GM19351 (cell line): ENCODE measurements around the gene LIMK1.

Experiments
- ATAC-seq: cut with Tn5 transposase; IDR thresholded peaks from one replicate; pipeline ENCODE4 v1.9.1; 2021; ENCODE audit warnings: mild to moderate bottlenecking, moderate library complexity; ENCODE audit not compliant: unreplicated experiment

The LIMK1 gene

DNA sequence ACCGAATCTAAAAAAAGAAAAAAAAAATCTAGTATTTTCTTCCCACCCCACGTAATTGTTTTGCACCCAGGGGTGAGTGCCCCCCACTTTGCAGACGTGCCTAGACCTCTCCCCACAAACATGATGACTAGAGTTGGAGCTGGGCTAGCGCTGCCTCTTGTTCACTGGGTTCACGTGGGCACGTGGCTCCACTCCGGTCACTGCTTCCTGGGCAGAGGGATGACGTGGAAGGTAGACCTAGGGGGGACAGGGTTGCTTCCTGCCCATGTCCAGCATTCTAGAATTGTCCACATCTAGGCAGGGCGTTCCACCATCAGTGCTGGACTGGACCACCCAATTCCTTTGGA lies 861 bp upstream of the LIMK1 start:
- no peak for ATAC-seq

GRCh38 chr7:74083928-74084721 lies 521 bp downstream of the LIMK1 start:
- ATAC-seq: peak; percentile 51

- ATAC-seq: no peak
Measured at GRCh38 chr7:74084722-74085578, 1.3 kb downstream of the LIMK1 start.

DNA sequence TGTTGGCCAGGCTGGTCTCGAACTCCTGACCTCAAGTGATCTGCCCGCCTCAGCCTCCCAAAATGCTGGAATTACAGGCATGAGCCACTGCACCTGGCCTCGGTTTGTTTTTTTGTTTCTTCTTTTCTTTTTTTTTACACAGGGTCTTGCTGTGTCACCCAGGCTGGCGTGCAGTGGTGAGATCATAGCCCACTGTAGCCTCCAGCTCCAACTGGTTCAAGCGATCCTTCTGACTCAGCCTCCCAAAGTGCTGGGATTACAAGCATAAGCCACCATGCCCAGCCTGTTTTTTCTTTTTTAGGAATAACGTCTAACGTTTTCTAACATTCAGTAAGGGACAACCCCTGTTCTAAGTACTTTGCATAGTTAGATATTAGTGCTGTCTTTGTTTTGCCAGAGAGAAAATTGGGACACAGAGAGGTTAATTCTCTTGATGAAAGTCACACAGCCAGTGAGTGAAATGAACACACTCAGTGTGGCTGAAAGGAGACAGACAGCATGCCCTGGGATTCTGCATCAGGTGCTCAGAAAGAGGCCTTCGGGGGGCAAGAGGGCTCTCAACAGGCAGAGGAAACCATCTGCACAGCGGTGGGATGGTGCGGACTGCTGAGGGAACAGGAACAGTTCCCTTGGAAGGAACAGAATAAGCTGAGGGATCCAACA lies 4.3 kb downstream of the LIMK1 start:
- ATAC-seq: no peak

GRCh38 chr7:74092321-74092963 lies 8.8 kb downstream of the LIMK1 start:
- peak; percentile 19 for ATAC-seq

DNA sequence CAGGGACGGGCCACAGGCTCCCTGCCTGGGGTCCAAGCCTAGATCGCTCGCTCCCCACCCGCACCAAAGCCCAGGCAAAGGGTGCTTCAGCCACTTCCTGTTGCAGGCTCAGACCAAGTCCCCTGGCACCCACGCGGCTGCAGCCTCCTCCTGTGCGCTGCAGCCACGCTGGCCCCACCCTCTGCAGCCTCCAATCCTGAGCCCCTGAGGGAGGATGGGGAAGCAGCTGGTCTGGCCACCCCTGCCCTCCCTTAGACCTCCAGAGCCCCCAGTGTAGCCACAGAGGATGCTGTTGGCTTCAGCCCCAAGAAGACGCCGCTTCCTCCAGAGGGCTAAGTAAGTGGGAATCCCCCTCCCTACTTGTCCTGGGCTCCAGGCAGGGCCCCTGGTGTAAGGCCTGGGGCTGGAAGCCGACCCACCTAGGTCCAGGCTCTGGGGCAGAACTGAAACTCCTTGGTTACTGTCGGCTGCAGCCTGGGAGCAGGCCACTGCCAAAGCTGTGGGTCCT lies 9.4 kb downstream of the LIMK1 start:
- peak; percentile 74 for ATAC-seq

DNA sequence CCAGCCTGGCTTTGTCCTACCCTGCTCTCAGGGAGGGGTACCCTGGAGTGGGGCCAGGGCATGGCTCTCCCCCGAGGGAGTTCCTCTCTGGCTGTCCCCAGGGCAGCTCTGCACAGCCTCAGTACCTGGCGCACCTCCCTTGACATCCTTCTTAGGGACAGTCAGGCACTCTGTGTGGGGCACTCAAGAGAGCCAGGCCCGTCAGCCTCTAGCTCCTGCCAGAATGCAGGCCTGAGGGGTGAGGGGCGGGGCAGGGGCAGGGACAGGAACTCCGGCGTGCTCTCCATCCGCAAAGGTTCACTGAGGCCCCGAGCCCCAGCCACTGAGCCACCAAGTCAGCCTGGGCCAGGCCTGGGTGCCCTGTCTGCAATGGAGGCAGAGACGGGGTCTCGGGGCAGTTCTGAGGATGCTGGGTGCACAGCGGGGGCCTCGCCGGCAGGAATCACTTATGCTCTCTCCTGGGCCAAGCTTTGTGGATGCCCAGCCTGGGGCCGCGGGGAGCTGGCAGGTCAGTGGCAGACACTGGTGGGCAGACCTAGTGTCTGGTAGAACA lies 10.1 kb downstream of the LIMK1 start:
- peak; percentile 1 for ATAC-seq

- ATAC-seq: peak; percentile 48
Measured at GRCh38 chr7:74094224-74095101, 10.9 kb downstream of the LIMK1 start.

- ATAC-seq: no peak
Measured at GRCh38 chr7:74095135-74095534, 11.5 kb downstream of the LIMK1 start.

DNA sequence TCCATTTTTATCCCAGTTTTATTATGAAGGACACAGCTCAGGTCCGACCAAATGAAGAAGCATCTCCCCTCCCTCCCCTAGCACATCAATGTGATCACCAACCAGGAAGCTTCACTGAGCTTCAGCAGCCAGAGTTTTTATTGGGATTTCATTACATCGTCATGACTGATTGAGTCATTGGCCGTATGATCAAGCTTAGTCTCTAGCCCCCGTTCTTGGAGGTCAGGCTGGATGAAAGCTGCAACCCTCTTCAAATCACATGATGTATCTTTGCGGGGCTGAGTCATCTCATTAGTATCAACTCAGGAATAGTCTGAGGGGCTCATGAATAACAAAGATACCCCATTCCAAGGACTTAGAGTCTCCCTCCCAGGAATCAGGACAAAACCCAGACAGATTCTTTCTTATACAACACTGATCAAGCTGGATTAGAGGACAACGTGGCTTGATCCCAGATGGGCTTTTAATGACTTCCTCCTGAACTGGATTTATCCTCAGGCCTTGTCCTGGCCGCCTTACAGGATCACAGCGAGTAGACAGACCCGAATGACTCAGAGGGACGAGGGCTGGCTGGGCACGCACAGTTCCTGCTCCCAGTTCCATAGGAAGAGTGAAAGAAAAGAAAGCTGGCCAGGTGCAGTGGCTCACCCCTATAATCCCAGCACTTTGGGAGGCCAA lies 14.5 kb downstream of the LIMK1 start:
- ATAC-seq: no peak

DNA sequence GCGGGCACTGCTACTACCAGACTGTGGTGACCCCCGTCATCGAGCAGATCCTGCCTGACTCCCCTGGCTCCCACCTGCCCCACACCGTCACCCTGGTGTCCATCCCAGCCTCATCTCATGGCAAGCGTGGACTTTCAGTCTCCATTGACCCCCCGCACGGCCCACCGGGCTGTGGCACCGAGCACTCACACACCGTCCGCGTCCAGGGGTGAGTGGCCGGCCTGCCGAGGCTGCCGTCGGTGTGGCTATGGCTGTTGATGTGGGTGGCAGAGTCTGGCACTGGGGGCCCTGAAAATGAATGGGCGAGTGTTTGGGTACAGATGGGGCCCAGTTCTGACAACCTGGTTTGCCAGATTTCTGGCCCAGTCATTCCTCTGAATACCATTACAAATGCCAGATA lies 15.4 kb downstream of the LIMK1 start:
- ATAC-seq: no peak

- ATAC-seq: peak; percentile 90
Measured at GRCh38 chr7:74101061-74101681, 17.6 kb downstream of the LIMK1 start.

DNA sequence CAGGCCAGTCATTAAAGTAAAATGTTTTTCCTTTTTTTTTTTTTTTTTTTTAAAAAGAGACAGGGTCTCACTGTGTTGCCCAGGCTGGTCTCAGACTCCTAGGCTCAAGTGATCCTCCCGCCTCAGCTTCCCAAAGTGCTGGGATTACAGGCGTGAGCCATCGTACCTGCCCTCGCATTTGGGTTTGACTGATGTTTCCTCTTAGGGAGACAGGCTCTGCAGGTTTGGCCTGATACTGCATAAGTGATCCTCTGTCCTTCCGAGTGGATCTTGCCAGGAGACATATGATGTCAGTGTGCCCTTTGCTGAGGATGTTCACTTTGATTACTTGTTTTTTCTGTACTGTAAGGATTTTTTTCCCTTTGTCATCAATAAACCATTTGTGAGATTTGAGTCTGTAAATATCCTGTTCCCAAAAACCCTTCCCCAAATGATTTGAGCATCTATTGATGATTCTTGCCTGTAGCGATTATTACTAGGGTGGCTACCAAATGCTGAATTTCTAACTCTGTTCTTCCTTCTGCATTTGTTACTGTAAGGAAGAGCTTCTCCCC lies 19.7 kb downstream of the LIMK1 start:
- no peak for ATAC-seq

DNA sequence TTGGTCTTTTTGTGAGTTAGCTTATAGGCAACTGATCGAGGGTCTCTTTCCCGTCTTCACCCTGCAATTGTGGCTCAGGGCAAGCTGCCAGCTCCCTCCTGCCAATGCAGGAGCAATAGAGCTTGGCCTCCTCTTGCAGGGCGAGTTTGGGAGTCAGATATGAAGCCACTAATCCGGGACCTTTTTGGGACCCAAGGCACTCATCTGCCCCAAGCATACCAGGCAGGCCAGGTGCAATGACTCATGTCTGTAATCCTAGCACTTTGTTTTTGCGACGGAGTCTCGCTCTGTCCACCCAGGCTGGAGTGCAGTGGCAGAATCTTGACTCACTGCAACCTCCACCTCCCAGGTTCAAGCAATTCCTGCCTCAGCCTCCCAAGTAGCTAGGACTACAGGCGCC lies 21.1 kb downstream of the LIMK1 start:
- no peak for ATAC-seq

DNA sequence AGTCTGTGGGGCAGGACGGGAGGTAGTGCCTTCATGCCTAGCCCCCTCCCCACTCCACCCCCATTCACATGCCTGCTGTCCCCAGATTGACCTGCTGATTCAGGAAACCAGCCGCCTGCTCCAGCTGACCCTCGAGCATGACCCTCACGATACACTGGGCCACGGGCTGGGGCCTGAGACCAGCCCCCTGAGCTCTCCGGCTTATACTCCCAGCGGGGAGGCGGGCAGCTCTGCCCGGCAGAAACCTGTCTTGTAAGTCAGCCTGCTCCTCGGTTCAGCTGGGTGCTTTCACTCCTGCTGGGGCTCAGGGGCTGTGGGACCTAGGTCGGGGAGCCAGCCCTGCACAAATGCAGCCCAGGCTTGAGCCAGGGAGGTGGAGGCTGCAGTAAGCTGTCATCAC lies 22.4 kb downstream of the LIMK1 start:
- no peak for ATAC-seq

DNA sequence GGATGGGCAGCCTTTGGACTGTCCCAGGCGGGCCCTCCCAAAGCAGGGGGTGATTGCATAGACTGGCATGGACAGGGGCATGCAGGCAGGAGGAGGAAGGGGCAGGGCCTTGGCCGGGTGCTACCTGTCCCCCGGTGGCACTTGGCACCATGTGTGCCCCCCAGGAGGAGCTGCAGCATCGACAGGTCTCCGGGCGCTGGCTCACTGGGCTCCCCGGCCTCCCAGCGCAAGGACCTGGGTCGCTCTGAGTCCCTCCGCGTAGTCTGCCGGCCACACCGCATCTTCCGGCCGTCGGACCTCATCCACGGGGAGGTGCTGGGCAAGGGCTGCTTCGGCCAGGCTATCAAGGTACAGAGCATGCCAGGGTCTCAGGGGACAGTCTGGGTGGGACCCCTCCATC lies 23.2 kb downstream of the LIMK1 start:
- ATAC-seq: no peak

GRCh38 chr7:74115326-74115725 lies 31.7 kb downstream of the LIMK1 start:
- ATAC-seq: no peak

DNA sequence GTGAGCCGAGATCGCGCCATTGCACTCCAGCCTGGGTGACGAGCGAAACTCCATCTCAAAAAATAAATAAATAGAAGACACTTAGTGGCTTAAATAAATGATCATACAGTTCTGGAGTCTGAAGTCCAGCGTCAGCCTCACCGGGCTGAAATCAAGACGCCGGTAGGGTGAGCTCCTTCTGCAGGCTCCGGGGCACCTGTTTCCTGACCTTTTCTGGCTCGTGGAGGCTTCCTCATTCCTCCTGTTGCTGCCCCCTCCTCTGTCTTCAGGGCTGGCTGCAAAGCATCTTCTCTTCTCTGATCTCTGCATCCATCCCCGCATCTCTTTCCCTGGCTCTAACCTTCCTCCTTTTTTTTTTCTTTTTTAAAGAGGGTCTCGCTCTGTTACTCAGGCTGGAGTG lies 32.8 kb downstream of the LIMK1 start:
- no peak for ATAC-seq
